ENCODE results near the gene ZG16B. TPM values are rescaled to one million over a fixed set of nuclear protein-coding genes. Genes with fewer than 3 reads are reported as not detected.

The ZG16B gene
- total RNA-seq, 1 experiment from 2014 or later = not detected

GRCh38 chr16:2786826-2787151 lies 43.3 kb upstream of the ZG16B start:
- no peak for TF ChIP-seq CTCF (conservative IDR thresholded peaks at IDR 0.05)
- Histone ChIP-seq H4K91ac (ENCODE audit: insufficient read length, low read depth, low read length) (no peak overlapping the region), H4K20me1 (ENCODE audit: control insufficient read depth, insufficient read depth, insufficient read length) (no peaks in the 10 kb centered on the region), H3K9me3 (ENCODE audit: control insufficient read depth, low read depth, low read length) (no peaks in the 10 kb centered on the region), H3K4me1 (ENCODE audit: insufficient read depth, low read length) (no peaks in the 10 kb centered on the region), H2BK12ac (ENCODE audit: insufficient read length, low read depth, low read length) (no peak overlapping the region), H2AFZ (ENCODE audit: low read length) (no peak overlapping the region), H4K5ac (ENCODE audit: insufficient read length, low read depth, low read length) (no peak overlapping the region), H3K79me1 (ENCODE audit: insufficient read depth, low read depth, low read length, poor library complexity, severe bottlenecking) (no peaks in the 10 kb centered on the region), H3K18ac (ENCODE audit: insufficient read length, low read depth, low read length) (no peak overlapping the region), H2BK20ac (ENCODE audit: low read depth, low read length, poor library complexity, severe bottlenecking) (no peak overlapping the region), H2AK5ac (ENCODE audit: insufficient read length, low read length) (no peak overlapping the region), H3K27ac (ENCODE audit: insufficient read length, low read depth, low read length) (no peak overlapping the region), H2BK15ac (ENCODE audit: low read depth, low read length) (no peak overlapping the region), H4K8ac (replicated peaks; ENCODE audit: insufficient read length, low read depth, low read length) (no peak overlapping the region), H3K23me2 (ENCODE audit: insufficient read length, low read depth, low read length, poor library complexity, severe bottlenecking) (no peaks in the 10 kb centered on the region), H3K79me2 (ENCODE audit: insufficient read depth, low read length) (no peaks in the 10 kb centered on the region; the same call in 1 of the 2 replicates), H3K27me3 (ENCODE audit: insufficient read depth, low read length) (no peaks in the 10 kb centered on the region), H3K9ac (ENCODE audit: extremely low read depth, insufficient read length, low read length) (no peak overlapping the region), H3K14ac (ENCODE audit: insufficient read depth, low read length) (no peak overlapping the region), H3K56ac (ENCODE audit: insufficient read length, low read depth, low read length) (no peak overlapping the region), H3K23ac (ENCODE audit: insufficient read length, low read depth, low read length) (no peak overlapping the region), H3K4ac (ENCODE audit: low read depth, low read length) (no peak overlapping the region), H3T11ph (ENCODE audit: low read length) (no peak overlapping the region), H3K4me2 (ENCODE audit: insufficient read depth, insufficient read length, low read length) (no peak overlapping the region), H2BK5ac (ENCODE audit: insufficient read length, low read length) (no peak overlapping the region), H2BK120ac (ENCODE audit: low read depth, low read length, poor library complexity, severe bottlenecking) (no peak overlapping the region)
- no peak overlapping the region for H3K4me3 Mint-ChIP-seq
- no CpG with 5 or more reads among the region's 3 CpGs for WGBS (ENCODE audit: extremely low coverage, insufficient read length, low lambda C conversion rate)
- H3K27me3 Mint-ChIP-seq (ENCODE audit: low read depth) = peaks cover 27% of the 10 kb centered on the region
- no peaks in the 10 kb centered on the region for H3K9me3 Mint-ChIP-seq
- H3K27ac Mint-ChIP-seq = no peak overlapping the region
- no peaks in the 10 kb centered on the region for H3K36me3 Mint-ChIP-seq (ENCODE audit: insufficient read depth in 1 of 3, low read depth in 3 of 3)
- peaks cover 2 to 17% of the 10 kb centered on the region in 2 experiments; a peak in 3 of 4 replicates for H3K4me1 Mint-ChIP-seq
- DNase-seq = no peak

Data from H9 (cell line).